ENCODE measurements around the gene PMEL.

- TF ChIP-seq CBFB (CRISPR knock-in tag; IDR thresholded peaks at IDR 0.05) = no peak
- TF ChIP-seq GTF2F1 (IDR thresholded peaks at IDR 0.05; ENCODE audit: low read depth, low read length) = 0 out of 2 replicates have a peak, but pooled peaks have one; percentile 42
- peak; percentile 5; the same call in 1 of the 2 replicates for TF ChIP-seq DPF2 (IDR thresholded peaks at IDR 0.05)
- TF ChIP-seq ELK1 (CRISPR knock-in tag; IDR thresholded peaks at IDR 0.05) = no peak
- TF ChIP-seq, protein P1, sequence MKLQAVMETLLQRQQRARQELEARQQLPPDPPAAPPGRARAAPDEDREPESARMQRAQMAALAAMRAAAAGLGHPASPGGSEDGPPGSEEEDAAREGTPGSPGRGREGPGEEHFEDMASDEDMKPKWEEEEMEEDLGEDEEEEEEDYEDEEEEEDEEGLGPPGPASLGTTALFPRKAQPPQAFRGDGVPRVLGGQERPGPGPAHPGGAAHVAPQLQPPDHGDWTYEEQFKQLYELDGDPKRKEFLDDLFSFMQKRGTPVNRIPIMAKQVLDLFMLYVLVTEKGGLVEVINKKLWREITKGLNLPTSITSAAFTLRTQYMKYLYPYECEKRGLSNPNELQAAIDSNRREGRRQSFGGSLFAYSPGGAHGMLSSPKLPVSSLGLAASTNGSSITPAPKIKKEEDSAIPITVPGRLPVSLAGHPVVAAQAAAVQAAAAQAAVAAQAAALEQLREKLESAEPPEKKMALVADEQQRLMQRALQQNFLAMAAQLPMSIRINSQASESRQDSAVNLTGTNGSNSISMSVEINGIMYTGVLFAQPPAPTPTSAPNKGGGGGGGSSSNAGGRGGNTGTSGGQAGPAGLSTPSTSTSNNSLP (IDR thresholded peaks at IDR 0.05; ENCODE audit: borderline replicate concordance, low read depth, low read length) = no peak
- no peak for TF ChIP-seq MEIS2 (IDR thresholded peaks at IDR 0.05; ENCODE audit: partially characterized antibody)
- TF ChIP-seq ZBTB5 (IDR thresholded peaks at IDR 0.05) = no peak
- no peak for TF ChIP-seq ZNF165 (CRISPR knock-in tag; IDR thresholded peaks at IDR 0.05; ENCODE audit: borderline replicate concordance)
- peak; percentile 82 for TF ChIP-seq SP1 (CRISPR knock-in tag; IDR thresholded peaks at IDR 0.05)
- TF ChIP-seq SOX6 (IDR thresholded peaks at IDR 0.05) = 0 out of 2 replicates have a peak, but pooled peaks have one; percentile 11
- no peak for TF ChIP-seq USF1 (CRISPR knock-in tag; IDR thresholded peaks at IDR 0.05)
- TF ChIP-seq ZBTB7A (IDR thresholded peaks at IDR 0.05; ENCODE audit: borderline replicate concordance, control insufficient read depth, low read depth, low read length) = peak; percentile 45; the same call in 1 of the 2 replicates
These were observed 803 bp upstream of the PMEL start, which contains the start of gene CDK2 for GRCh38 chr12:55966408-55967281.
